ENCODE measurements around the gene SLC1A6. TPM values are rescaled to one million over a fixed set of nuclear protein-coding genes. Genes with fewer than 3 reads are reported as not detected.

Gene SLC1A6
- total RNA-seq, 4 donors from 2014 or later: not detected

GRCh38 chr19:14968247-14968646 lies 11.4 kb downstream of the SLC1A6 start:
- in situ Hi-C loops (cut with MboI; ENCODE audit: low sequenced_read_pairs in 4 of 4): no loop called here
- Histone ChIP-seq H3K36me3 (no peaks in the 10 kb centered on the region), H3K4me3 (no peak overlapping the region), H3K9me3 (no peaks in the 10 kb centered on the region), H3K4me1 (no peaks in the 10 kb centered on the region), H3K27me3 (no peaks in the 10 kb centered on the region), H3K27ac (no peak overlapping the region)
- no peak for ATAC-seq
- TF ChIP-seq POLR2A (IDR thresholded peaks at IDR 0.05) (no peak), CTCF (IDR thresholded peaks at IDR 0.05 in 4 of 5, conservative IDR thresholded peaks at IDR 0.05 in 1 of 5) (no peak)
- intact Hi-C loops (cut with DNase I; ENCODE audit: low total_unique reads): no loop called here
- no peak for DNase-seq

GRCh38 chr19:14961956-14962685 lies 17.5 kb downstream of the SLC1A6 start:
- no peak overlapping the region for H3K4me3 ChIP-seq
- no peaks in the 10 kb centered on the region for H3K27me3 ChIP-seq
- no peak for TF ChIP-seq CTCF (IDR thresholded peaks at IDR 0.05 in 4 of 5, conservative IDR thresholded peaks at IDR 0.05 in 1 of 5)
- no peak for TF ChIP-seq POLR2A (IDR thresholded peaks at IDR 0.05)
- peaks cover 0 to 3% (median 0%) of the 10 kb centered on the region in 3 donors for H3K9me3 ChIP-seq
- no peaks in the 10 kb centered on the region for H3K4me1 ChIP-seq
- ATAC-seq: no peak
- in situ Hi-C loops (cut with MboI; ENCODE audit: low sequenced_read_pairs in 4 of 4) (no loop called here), intact Hi-C loops (cut with DNase I; ENCODE audit: low total_unique reads) (no loop called here)
- DNase-seq: no peak
- H3K27ac ChIP-seq: no peak overlapping the region
- H3K36me3 ChIP-seq: no peaks in the 10 kb centered on the region

GRCh38 chr19:14959263-14959662 lies 20.4 kb downstream of the SLC1A6 start:
- DNase-seq (no peak), ATAC-seq (no peak)
- H3K27ac ChIP-seq: no peak overlapping the region
- in situ Hi-C loops (cut with MboI; ENCODE audit: low sequenced_read_pairs in 4 of 4): no loop called here
- H3K4me1 ChIP-seq: no peaks in the 10 kb centered on the region
- no peak overlapping the region for H3K4me3 ChIP-seq
- intact Hi-C loops (cut with DNase I; ENCODE audit: low total_unique reads): no loop called here
- H3K9me3 ChIP-seq: peaks cover 0 to 3% (median 0%) of the 10 kb centered on the region in 3 donors
- peaks cover 0 to 3% (median 0%) of the 10 kb centered on the region in 3 donors for H3K27me3 ChIP-seq
- TF ChIP-seq CTCF (IDR thresholded peaks at IDR 0.05 in 4 of 5, conservative IDR thresholded peaks at IDR 0.05 in 1 of 5) (no peak), POLR2A (IDR thresholded peaks at IDR 0.05) (no peak)
- no peaks in the 10 kb centered on the region for H3K36me3 ChIP-seq

- intact Hi-C loops (cut with DNase I; ENCODE audit: low total_unique reads): no loop called here
- H3K36me3 ChIP-seq: no peaks in the 10 kb centered on the region
- no peak overlapping the region for H3K27ac ChIP-seq
- H3K9me3 ChIP-seq: peaks cover 0 to 3% (median 0%) of the 10 kb centered on the region in 3 donors
- TF ChIP-seq CTCF (IDR thresholded peaks at IDR 0.05 in 4 of 5, conservative IDR thresholded peaks at IDR 0.05 in 1 of 5) (no peak), POLR2A (IDR thresholded peaks at IDR 0.05) (no peak)
- DNase-seq (no peak), ATAC-seq (no peak)
- H3K4me3 ChIP-seq: no peak overlapping the region
- peaks cover 0 to 3% (median 0%) of the 10 kb centered on the region in 3 donors for H3K27me3 ChIP-seq
- in situ Hi-C loops (cut with MboI; ENCODE audit: low sequenced_read_pairs in 4 of 4): no loop called here
- no peaks in the 10 kb centered on the region for H3K4me1 ChIP-seq
These were observed 22.2 kb downstream of the SLC1A6 start for GRCh38 chr19:14957464-14957863.
